ENCODE measurements around the gene ISYNA1.

The ISYNA1 gene

GRCh38 chr19:18450021-18450930, 12.3 kb upstream of the ISYNA1 start:
- H3K4me3 ChIP-seq (ENCODE audit: low read length) = no peak overlapping the region
- no peaks in the 10 kb centered on the region for H3K9me3 ChIP-seq (ENCODE audit: insufficient read depth, low read depth, low read length)
- no peaks in the 10 kb centered on the region for H3K4me1 ChIP-seq (ENCODE audit: insufficient read depth, low read length)
- H3K27me3 ChIP-seq (ENCODE audit: insufficient read depth, low read length) = no peaks in the 10 kb centered on the region
- H3K9ac ChIP-seq (ENCODE audit: low read depth, low read length) = no peak overlapping the region
- H3K27ac ChIP-seq (ENCODE audit: low read length) = no peak overlapping the region
- peaks cover 19% of the 10 kb centered on the region; the same call in 1 of the 2 replicates for H3K36me3 ChIP-seq (ENCODE audit: insufficient read depth, low read depth, low read length)

GRCh38 chr19:18449552-18449951, 11.6 kb upstream of the ISYNA1 start:
- no peak overlapping the region for H3K9ac ChIP-seq (ENCODE audit: low read depth, low read length)
- no peaks in the 10 kb centered on the region for H3K4me1 ChIP-seq (ENCODE audit: insufficient read depth, low read length)
- H3K27ac ChIP-seq (ENCODE audit: low read length) = no peak overlapping the region
- no peaks in the 10 kb centered on the region for H3K27me3 ChIP-seq (ENCODE audit: insufficient read depth, low read length)
- no peak overlapping the region for H3K4me3 ChIP-seq (ENCODE audit: low read length)
- H3K9me3 ChIP-seq (ENCODE audit: insufficient read depth, low read depth, low read length) = no peaks in the 10 kb centered on the region
- peaks cover 23% of the 10 kb centered on the region for H3K36me3 ChIP-seq (ENCODE audit: insufficient read depth, low read depth, low read length)

GRCh38 chr19:18446811-18447359, 9.0 kb upstream of the ISYNA1 start:
- no peak overlapping the region for H3K4me3 ChIP-seq (ENCODE audit: low read length)
- no peaks in the 10 kb centered on the region for H3K27me3 ChIP-seq (ENCODE audit: insufficient read depth, low read length)
- no peaks in the 10 kb centered on the region for H3K9me3 ChIP-seq (ENCODE audit: insufficient read depth, low read depth, low read length)
- H3K9ac ChIP-seq (ENCODE audit: low read depth, low read length) = no peak overlapping the region
- H3K36me3 ChIP-seq (ENCODE audit: insufficient read depth, low read depth, low read length) = peaks cover 25% of the 10 kb centered on the region
- H3K4me1 ChIP-seq (ENCODE audit: insufficient read depth, low read length) = no peaks in the 10 kb centered on the region
- no peak overlapping the region for H3K27ac ChIP-seq (ENCODE audit: low read length)

- H3K9ac ChIP-seq (ENCODE audit: low read depth, low read length) = no peak overlapping the region
- no peaks in the 10 kb centered on the region for H3K27me3 ChIP-seq (ENCODE audit: insufficient read depth, low read length)
- H3K4me3 ChIP-seq (ENCODE audit: low read length) = no peak overlapping the region
- no peaks in the 10 kb centered on the region for H3K4me1 ChIP-seq (ENCODE audit: insufficient read depth, low read length)
- no peak overlapping the region for H3K27ac ChIP-seq (ENCODE audit: low read length)
- no peaks in the 10 kb centered on the region for H3K9me3 ChIP-seq (ENCODE audit: insufficient read depth, low read depth, low read length)
- H3K36me3 ChIP-seq (ENCODE audit: insufficient read depth, low read depth, low read length) = peaks cover 25% of the 10 kb centered on the region
These were observed 8.3 kb upstream of the ISYNA1 start for GRCh38 chr19:18446145-18446810.

GRCh38 chr19:18445262-18445948, 7.5 kb upstream of the ISYNA1 start:
- H3K4me3 ChIP-seq (ENCODE audit: low read length) = no peak overlapping the region
- no peaks in the 10 kb centered on the region for H3K27me3 ChIP-seq (ENCODE audit: insufficient read depth, low read length)
- no peaks in the 10 kb centered on the region for H3K9me3 ChIP-seq (ENCODE audit: insufficient read depth, low read depth, low read length)
- H3K4me1 ChIP-seq (ENCODE audit: insufficient read depth, low read length) = no peaks in the 10 kb centered on the region
- H3K9ac ChIP-seq (ENCODE audit: low read depth, low read length) = no peak overlapping the region
- H3K36me3 ChIP-seq (ENCODE audit: insufficient read depth, low read depth, low read length) = peaks cover 25% of the 10 kb centered on the region
- no peak overlapping the region for H3K27ac ChIP-seq (ENCODE audit: low read length)

- Histone ChIP-seq H3K27me3 (ENCODE audit: insufficient read depth, low read length) (no peaks in the 10 kb centered on the region), H3K4me3 (ENCODE audit: low read length) (no peak overlapping the region), H3K9ac (ENCODE audit: low read depth, low read length) (no peak overlapping the region), H3K36me3 (ENCODE audit: insufficient read depth, low read depth, low read length) (peaks cover 18% of the 10 kb centered on the region), H3K27ac (ENCODE audit: low read length) (no peak overlapping the region), H3K4me1 (ENCODE audit: insufficient read depth, low read length) (peaks cover 2% of the 10 kb centered on the region; the same call in 1 of the 2 replicates), H3K9me3 (ENCODE audit: insufficient read depth, low read depth, low read length) (no peaks in the 10 kb centered on the region)
These were observed 6.6 kb upstream of the ISYNA1 start for GRCh38 chr19:18444513-18444912.

- no peaks in the 10 kb centered on the region for H3K27me3 ChIP-seq (ENCODE audit: insufficient read depth, low read length)
- H3K27ac ChIP-seq (ENCODE audit: low read length) = no peak overlapping the region
- no peaks in the 10 kb centered on the region for H3K9me3 ChIP-seq (ENCODE audit: insufficient read depth, low read depth, low read length)
- peaks cover 8% of the 10 kb centered on the region; the same call in 1 of the 2 replicates for H3K4me1 ChIP-seq (ENCODE audit: insufficient read depth, low read length)
- H3K36me3 ChIP-seq (ENCODE audit: insufficient read depth, low read depth, low read length) = peaks cover 17% of the 10 kb centered on the region
- H3K4me3 ChIP-seq (ENCODE audit: low read length) = no peak overlapping the region
- no peak overlapping the region for H3K9ac ChIP-seq (ENCODE audit: low read depth, low read length)
These were observed 5.9 kb upstream of the ISYNA1 start for GRCh38 chr19:18443831-18444230.

- Histone ChIP-seq H3K4me3 (ENCODE audit: low read length) (no peak overlapping the region), H3K4me1 (ENCODE audit: insufficient read depth, low read length) (peaks cover 9% of the 10 kb centered on the region; the same call in 1 of the 2 replicates), H3K27me3 (ENCODE audit: insufficient read depth, low read length) (no peaks in the 10 kb centered on the region), H3K9ac (ENCODE audit: low read depth, low read length) (no peak overlapping the region), H3K9me3 (ENCODE audit: insufficient read depth, low read depth, low read length) (no peaks in the 10 kb centered on the region), H3K36me3 (ENCODE audit: insufficient read depth, low read depth, low read length) (peaks cover 17% of the 10 kb centered on the region), H3K27ac (ENCODE audit: low read length) (no peak overlapping the region)
These were observed 5.5 kb upstream of the ISYNA1 start for GRCh38 chr19:18443406-18443805.

GRCh38 chr19:18442941-18443340, 5.0 kb upstream of the ISYNA1 start:
- Histone ChIP-seq H3K27me3 (ENCODE audit: insufficient read depth, low read length) (no peaks in the 10 kb centered on the region), H3K4me1 (ENCODE audit: insufficient read depth, low read length) (peaks cover 9% of the 10 kb centered on the region; the same call in 1 of the 2 replicates), H3K27ac (ENCODE audit: low read length) (no peak overlapping the region), H3K9ac (ENCODE audit: low read depth, low read length) (no peak overlapping the region; the same call in 1 of the 2 replicates), H3K36me3 (ENCODE audit: insufficient read depth, low read depth, low read length) (peaks cover 17% of the 10 kb centered on the region), H3K4me3 (ENCODE audit: low read length) (no peak overlapping the region), H3K9me3 (ENCODE audit: insufficient read depth, low read depth, low read length) (no peaks in the 10 kb centered on the region)

- no peak overlapping the region for H3K27ac ChIP-seq (ENCODE audit: low read length)
- no peak overlapping the region for H3K4me3 ChIP-seq (ENCODE audit: low read length)
- peaks cover 17% of the 10 kb centered on the region for H3K36me3 ChIP-seq (ENCODE audit: insufficient read depth, low read depth, low read length)
- peaks cover 9% of the 10 kb centered on the region; the same call in 1 of the 2 replicates for H3K4me1 ChIP-seq (ENCODE audit: insufficient read depth, low read length)
- no peaks in the 10 kb centered on the region for H3K9me3 ChIP-seq (ENCODE audit: insufficient read depth, low read depth, low read length)
- no peaks in the 10 kb centered on the region for H3K27me3 ChIP-seq (ENCODE audit: insufficient read depth, low read length)
- H3K9ac ChIP-seq (ENCODE audit: low read depth, low read length) = no peak overlapping the region
These were observed 4.2 kb upstream of the ISYNA1 start for GRCh38 chr19:18441804-18442788.
